Suprapubic skin (tissue), 4 donors: ENCODE data around the gene TIGD7. TPM values are rescaled to one million over a fixed set of nuclear protein-coding genes. Genes with fewer than 3 reads are reported as not detected.
A peak's percentile ranks its signal among the peaks of the same experiment; 100 is the strongest.

ENCODE experiments used
- DNase-seq, 2 donors: peaks; one replicate each; pipeline ENCODE4 v3.0.0-alpha.2; 2019; ENCODE audit warnings: low spot score in 2 of 2
- H3K27ac ChIP-seq: fragments of 200-600 bp; sonication (generic); one replicate; pipeline ENCODE4 v1.5.1; 2019
- H3K27me3 ChIP-seq: fragments of 200-600 bp; sonication (generic); one replicate; pipeline ENCODE4 v1.5.1; 2019
- H3K36me3 ChIP-seq: fragments of 200-600 bp; sonication (generic); one replicate; pipeline ENCODE4 v1.5.1; 2019
- H3K4me1 ChIP-seq: fragments of 200-600 bp; sonication (generic); one replicate; pipeline ENCODE4 v1.5.1; 2019
- H3K4me3 ChIP-seq: fragments of 200-600 bp; sonication (generic); one replicate; pipeline ENCODE4 v1.5.1; 2019; ENCODE audit warnings: mild to moderate bottlenecking
- H3K9me3 ChIP-seq: fragments of 200-600 bp; sonication (generic); one replicate; pipeline ENCODE4 v1.5.1; 2019
- CTCF ChIP-seq, 2 donors: fragments of 200-600 bp in 1 of 2; fragments of 450-650 bp in 1 of 2; sonication (generic) in 1 of 2; IDR thresholded peaks; one replicate each; pipeline ENCODE4 v1.5.1; 2016 to 2019; ENCODE audit warnings: antibody characterized with exemption in 2 of 2, mild to moderate bottlenecking in 1 of 2, moderate library complexity in 1 of 2
- EP300 ChIP-seq: sonication (generic); formaldehyde crosslinking; IDR thresholded peaks from one replicate; pipeline ENCODE4 v1.6.1; 2017; ENCODE audit warnings: antibody characterized with exemption
- POLR2A ChIP-seq, 2 donors: fragments of 450-650 bp; IDR thresholded peaks; one replicate each; pipeline ENCODE4 v1.6.1; 2017; ENCODE audit warnings: antibody characterized with exemption in 2 of 2, mild to moderate bottlenecking in 2 of 2, moderate library complexity in 2 of 2
- POLR2AphosphoS5 ChIP-seq, 3 donors: sonication (generic); formaldehyde crosslinking; IDR thresholded peaks; one replicate each; pipeline ENCODE4 v1.6.1; 2017; ENCODE audit warnings: antibody characterized with exemption in 3 of 3
- WGBS: methylation state at CpG from one replicate; pipeline ENCODE4 v1.1.5; 2018; 5-methylcytosine and 5-hydroxymethylcytosine counted together
- total RNA-seq, 4 donors: library from RNA; depleted of rRNA; stranded (reverse); fragments of >200 nt; gene quantifications; one replicate each; pipeline ENCODE4 v1.1.0, GENCODE V29; 2016

TIGD7 gene
- total RNA-seq, 4 donors from 2014 or later = 1.9 to 4.3 (median 2.1) TPM

DNA sequence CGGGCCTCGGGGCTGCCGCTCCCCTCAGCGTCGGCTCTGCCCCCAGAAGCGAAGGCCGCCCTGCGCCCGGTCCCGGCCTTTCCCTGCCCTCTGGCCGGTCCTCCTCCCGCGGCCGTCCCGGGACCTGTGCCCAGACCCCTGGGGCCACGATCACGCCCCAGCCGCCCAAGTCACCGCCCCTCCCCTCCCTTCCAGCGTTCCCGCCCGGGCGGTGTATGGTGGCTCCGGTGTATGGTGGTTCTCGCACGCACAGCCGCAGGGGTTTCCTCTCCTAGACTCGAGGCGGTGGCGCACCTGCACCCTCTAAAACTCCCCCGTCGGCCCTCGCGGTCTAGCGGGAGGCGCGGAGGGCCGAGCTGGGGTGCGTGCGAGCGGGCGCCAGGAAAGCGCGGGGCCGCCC lies 10.0 kb downstream of the TIGD7 start:
- WGBS = 37% methylated on average over 21 of the region's 45 CpGs
- Histone ChIP-seq H3K9me3 (peaks cover 62% of the 10 kb centered on the region), H3K27ac (no peak overlapping the region), H3K27me3 (no peaks in the 10 kb centered on the region), H3K4me3 (no peak overlapping the region), H3K36me3 (peaks cover 39% of the 10 kb centered on the region), H3K4me1 (no peaks in the 10 kb centered on the region)
- TF ChIP-seq POLR2AphosphoS5 (IDR thresholded peaks at IDR 0.05) (no peak), POLR2A (IDR thresholded peaks at IDR 0.05) (no peak), CTCF (IDR thresholded peaks at IDR 0.05) (no peak), EP300 (no peak)
- no peak for DNase-seq

- H3K4me3 ChIP-seq = no peak overlapping the region
- no peak for TF ChIP-seq EP300
- no peak for TF ChIP-seq POLR2AphosphoS5 (IDR thresholded peaks at IDR 0.05)
- no peak for TF ChIP-seq POLR2A (IDR thresholded peaks at IDR 0.05)
- no peak for TF ChIP-seq CTCF (IDR thresholded peaks at IDR 0.05)
- peaks cover 66% of the 10 kb centered on the region for H3K9me3 ChIP-seq
- WGBS = 100% methylated on average over 3 of the region's 3 CpGs
- no peak for DNase-seq
- H3K27ac ChIP-seq = no peak overlapping the region
- peaks cover 61% of the 10 kb centered on the region for H3K36me3 ChIP-seq
- H3K27me3 ChIP-seq = no peaks in the 10 kb centered on the region
- no peaks in the 10 kb centered on the region for H3K4me1 ChIP-seq
Measured at GRCh38 chr16:3292604-3293003, 12.6 kb downstream of the TIGD7 start.

- over 99% methylated on average over 16 of the region's 16 CpGs for WGBS
- Histone ChIP-seq H3K4me3 (no peak overlapping the region), H3K27me3 (no peaks in the 10 kb centered on the region), H3K36me3 (peaks cover 77% of the 10 kb centered on the region), H3K4me1 (peaks cover under 1% of the 10 kb centered on the region), H3K9me3 (peaks cover 59% of the 10 kb centered on the region), H3K27ac (no peak overlapping the region)
- no peak for TF ChIP-seq POLR2AphosphoS5 (IDR thresholded peaks at IDR 0.05)
- no peak for TF ChIP-seq POLR2A (IDR thresholded peaks at IDR 0.05)
- TF ChIP-seq CTCF (IDR thresholded peaks at IDR 0.05) = no peak
- TF ChIP-seq EP300 = no peak
- no peak for DNase-seq
Measured at GRCh38 chr16:3289998-3290673, 15.1 kb downstream of the TIGD7 start.

- H3K4me3 ChIP-seq = peak overlapping the region; percentile 79
- TF ChIP-seq CTCF (IDR thresholded peaks at IDR 0.05) = no peak
- no peak for TF ChIP-seq EP300
- no peak for TF ChIP-seq POLR2A (IDR thresholded peaks at IDR 0.05)
- TF ChIP-seq POLR2AphosphoS5 (IDR thresholded peaks at IDR 0.05) = no peak
- H3K27me3 ChIP-seq = no peaks in the 10 kb centered on the region
- peaks cover 49% of the 10 kb centered on the region for H3K36me3 ChIP-seq
- peak in 1 of 2 donors; percentile 61 for DNase-seq
- peaks cover 28% of the 10 kb centered on the region for H3K9me3 ChIP-seq
- no peak overlapping the region for H3K27ac ChIP-seq
- peaks cover 23% of the 10 kb centered on the region for H3K4me1 ChIP-seq
- 87% methylated on average over 6 of the region's 6 CpGs for WGBS
Measured at GRCh38 chr16:3285131-3285530, 20.1 kb downstream of the TIGD7 start.

DNA sequence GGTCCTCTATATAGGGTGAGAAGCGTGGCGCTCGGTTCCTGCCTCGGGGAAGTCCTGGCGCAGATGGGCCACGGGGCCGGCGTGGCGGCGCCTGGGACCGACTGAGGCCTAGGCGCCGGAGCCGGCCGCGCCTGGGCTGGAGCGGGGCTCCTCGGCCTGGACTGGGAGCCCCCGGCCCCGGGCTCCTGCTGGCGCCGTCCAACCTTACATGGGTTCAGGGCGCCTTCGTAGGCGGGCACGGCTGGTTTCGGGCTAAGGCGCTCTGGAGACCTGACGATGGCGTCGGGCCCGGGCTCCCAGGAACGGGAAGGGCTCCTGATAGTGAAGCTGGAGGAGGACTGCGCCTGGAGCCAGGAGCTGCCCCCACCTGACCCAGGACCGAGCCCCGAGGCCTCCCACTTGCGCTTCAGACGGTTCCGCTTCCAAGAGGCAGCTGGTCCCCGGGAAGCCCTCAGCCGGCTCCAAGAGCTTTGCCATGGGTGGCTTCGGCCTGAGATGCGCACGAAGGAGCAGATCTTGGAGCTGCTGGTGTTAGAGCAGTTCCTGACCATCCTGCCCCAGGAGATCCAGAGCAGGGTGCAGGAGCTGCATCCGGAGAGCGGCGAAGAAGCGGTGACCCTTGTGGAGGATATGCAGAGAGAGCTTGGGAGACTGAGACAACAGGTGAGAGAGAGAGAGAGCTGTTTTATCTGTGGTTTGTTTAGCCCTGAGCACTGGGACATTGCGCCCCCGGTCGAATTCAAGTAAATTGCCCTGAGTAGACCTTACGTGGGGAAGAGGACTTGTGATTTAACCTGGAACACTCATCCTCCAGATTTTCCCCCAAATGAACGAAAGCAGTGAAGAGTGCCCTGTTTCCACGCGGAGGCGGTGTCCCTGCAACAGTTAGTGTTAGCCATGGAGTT lies 21.4 kb downstream of the TIGD7 start:
- Histone ChIP-seq H3K27me3 (no peaks in the 10 kb centered on the region), H3K36me3 (peaks cover 36% of the 10 kb centered on the region), H3K4me1 (peaks cover 23% of the 10 kb centered on the region), H3K27ac (peak overlapping the region; percentile 99), H3K9me3 (peaks cover 15% of the 10 kb centered on the region), H3K4me3 (peak overlapping the region; percentile 79)
- WGBS = 18% methylated on average over 18 of the region's 56 CpGs
- DNase-seq = peak; percentile 69 to 79
- TF ChIP-seq POLR2A (IDR thresholded peaks at IDR 0.05) (no peak), POLR2AphosphoS5 (IDR thresholded peaks at IDR 0.05) (no peak), EP300 (no peak), CTCF (IDR thresholded peaks at IDR 0.05) (no peak)
